H4 (cell line): Measurements from ENCODE around the gene FAM167B. TPM values are rescaled to one million over a fixed set of nuclear protein-coding genes. Genes with fewer than 3 reads are reported as not detected.

Experiments used
- DNase-seq: peaks from one replicate; pipeline ENCODE4 v3.0.0-alpha.2; 2015; ENCODE audit warnings: low spot score
- total RNA-seq: library from RNA; depleted of rRNA; stranded (reverse); fragments of >200 nt; shearing (Covaris generic); gene quantifications from 2 replicates; pipeline ENCODE4 v1.2.3, GENCODE V29; 2014; rRNA removed

FAM167B gene
- 0.56 TPM in 1 of 2 replicates, not detected in the other for total RNA-seq

- DNase-seq: no peak
These were observed at the start of gene FAM167B for GRCh38 chr1:32246888-32247273. TSS of gene FAM167B (plus strand) at chr1:32247222. CDS start at chr1:32247422, 200 bp downstream.

GRCh38 chr1:32197837-32198236 is 49.2 kb upstream of the FAM167B start:
- DNase-seq: no peak

GRCh38 chr1:32198237-32199042 is 48.6 kb upstream of the FAM167B start:
- DNase-seq: no peak

- DNase-seq: no peak
These were observed 47.8 kb upstream of the FAM167B start for GRCh38 chr1:32199043-32199716.

GRCh38 chr1:32199717-32200072 is 47.3 kb upstream of the FAM167B start:
- DNase-seq: no peak

- DNase-seq: peak; percentile 45
These were observed 46.6 kb upstream of the FAM167B start, which contains the start of gene CCDC28B for GRCh38 chr1:32200226-32201010. TSS of gene CCDC28B (plus strand) at chr1:32200595. CDS start at chr1:32201936, 1,341 bp downstream.

GRCh38 chr1:32201011-32201855 is 45.8 kb upstream of the FAM167B start:
- DNase-seq: peak; percentile 32

- no peak for DNase-seq
These were observed 42.1 kb upstream of the FAM167B start for GRCh38 chr1:32204943-32205361.

- peak; percentile 77 for DNase-seq
These were observed 41.3 kb upstream of the FAM167B start, which contains the start of gene IQCC for GRCh38 chr1:32205401-32206370. TSS of gene IQCC (plus strand) at chr1:32205671. CDS start at chr1:32205682, 11 bp downstream.

GRCh38 chr1:32208469-32208868 is 38.6 kb upstream of the FAM167B start:
- DNase-seq: no peak

- DNase-seq: peak; percentile 58
These were observed 38.1 kb upstream of the FAM167B start, which contains the start of gene DCDC2B for GRCh38 chr1:32208891-32209328. TSS of gene DCDC2B (plus strand) at chr1:32209089. CDS start at chr1:32209094, 5 bp downstream.

- peak; percentile 63 for DNase-seq
These were observed 31.2 kb upstream of the FAM167B start for GRCh38 chr1:32215629-32216480.

GRCh38 chr1:32216566-32216965 is 30.5 kb upstream of the FAM167B start:
- DNase-seq: no peak

GRCh38 chr1:32219022-32219421 is 28.0 kb upstream of the FAM167B start:
- no peak for DNase-seq

GRCh38 chr1:32220746-32221580 is 26.1 kb upstream of the FAM167B start:
- DNase-seq: no peak

GRCh38 chr1:32221581-32221979 is 25.4 kb upstream of the FAM167B start:
- DNase-seq: no peak

- peak; percentile 89 for DNase-seq
These were observed 24.9 kb upstream of the FAM167B start, which contains the start of the genes EIF3I and TMEM234 for GRCh38 chr1:32221980-32222755. TSS of gene EIF3I (plus strand) at chr1:32222407. CDS start at chr1:32222442, 35 bp downstream. TSS of gene TMEM234 (minus strand) at chr1:32222353. CDS start at chr1:32222322, 31 bp downstream.
